Small intestine (tissue), 7 donors: ENCODE data around the gene ENPP1. TPM values are rescaled to one million over a fixed set of nuclear protein-coding genes. Genes with fewer than 3 reads are reported as not detected.

ENCODE experiments used
- DNase-seq, 2 donors: peaks; one replicate each; pipeline versions ENCODE4 v3.0.0 to v3.0.0-alpha.2; 2013
- FAIRE-seq: peaks from 2 replicates; lab custom pipeline; 2012; peaks lifted over from hg19 to GRCh38; lab: Jason Lieb, UNC
- H3K27ac ChIP-seq, 3 donors: one replicate each; pipeline ENCODE4 v1.5.1; 2013; ENCODE audit warnings: low read length in 2 of 3, mild to moderate bottlenecking in 2 of 3, control low read depth in 1 of 3, inconsistent platforms in 1 of 3, low read depth in 1 of 3, moderate library complexity in 1 of 3
- H3K27me3 ChIP-seq, 3 donors: one replicate each; pipeline ENCODE4 v1.6.1; 2013; ENCODE audit warnings: low read length in 3 of 3, inconsistent platforms in 1 of 3; ENCODE audit not compliant: control insufficient read depth in 3 of 3, insufficient read depth in 3 of 3
- H3K36me3 ChIP-seq, 3 donors: one replicate each; pipeline ENCODE4 v1.6.1; 2013; ENCODE audit warnings: low read length in 3 of 3, inconsistent platforms in 1 of 3, low read depth in 1 of 3, mild to moderate bottlenecking in 1 of 3, moderate library complexity in 1 of 3; ENCODE audit not compliant: control insufficient read depth in 3 of 3, insufficient read depth in 2 of 3
- H3K4me1 ChIP-seq, 3 donors: one replicate each; pipeline ENCODE4 v1.6.1; 2013; ENCODE audit warnings: low read length in 2 of 3, inconsistent platforms in 1 of 3, low read depth in 1 of 3, mild to moderate bottlenecking in 1 of 3, moderate library complexity in 1 of 3; ENCODE audit not compliant: control insufficient read depth in 3 of 3, insufficient read depth in 2 of 3
- H3K4me3 ChIP-seq, 3 donors: one replicate each; pipeline ENCODE4 v1.5.1; 2013; ENCODE audit warnings: low read length in 3 of 3, control low read depth in 1 of 3, inconsistent platforms in 1 of 3, low read depth in 1 of 3, mild to moderate bottlenecking in 1 of 3, moderate library complexity in 1 of 3
- H3K9me3 ChIP-seq, 2 donors: one replicate each; pipeline ENCODE4 v1.6.1; 2013; ENCODE audit warnings: low read depth in 1 of 2, low read length in 1 of 2; ENCODE audit not compliant: control insufficient read depth in 2 of 2, insufficient read depth in 1 of 2
- WGBS, 3 donors: extraction: QIAGEN DNeasy Blood & Tissue Kit; methylation state at CpG; one replicate each; pipeline ENCODE4 v1.1.7; 2013; 5-methylcytosine and 5-hydroxymethylcytosine counted together
- polyA plus RNA-seq, 4 donors: library from polyadenylated mRNA; stranded (reverse) in 3 of 4; unstranded in 1 of 4; fragments of 200-250 nt in 3 of 4; fragments of 120-200 nt in 1 of 4; gene quantifications; one replicate each; pipeline versions ENCODE4 v1.2.1 to v1.2.3, GENCODE V29; 2013
- donor health status: healthy with polysubstance abuse.
- donor health status: control.
- donor health status: control.
- donor health status: Bipolar disorder and iron deficiency.
- donor health status: healthy.

Gene ENPP1
- polyA plus RNA-seq, 4 donors, result 0.57 to 11.4 (median 1.1) TPM

DNA sequence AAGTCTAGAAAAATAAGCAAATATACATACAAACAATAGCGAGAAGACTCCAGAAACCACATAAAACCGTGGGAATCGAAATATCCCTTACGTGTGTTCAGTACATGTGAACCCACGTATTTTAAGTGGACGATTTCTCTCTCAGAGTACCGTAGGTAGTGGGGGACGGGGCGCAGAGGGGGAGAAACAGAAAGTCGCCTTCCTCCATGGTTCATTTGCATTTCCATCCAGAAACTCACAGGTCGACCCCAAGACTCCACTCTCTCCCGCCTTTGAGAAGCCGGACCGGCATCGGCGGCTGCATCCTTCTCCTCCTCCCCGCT, 538 bp upstream of the ENPP1 start:
- Histone ChIP-seq H3K4me1 (peaks cover 0 to 11% (median 3%) of the 10 kb centered on the region in 3 donors), H3K36me3 (no peaks in the 10 kb centered on the region), H3K27ac (peak overlapping the region in 1 of 3 donors; percentile 34), H3K9me3 (no peaks in the 10 kb centered on the region), H3K4me3 (peak overlapping the region; percentile 51 to 88 (median 53)), H3K27me3 (peaks cover 0 to 9% (median 0%) of the 10 kb centered on the region in 3 donors)
- DNase-seq (no peak), FAIRE-seq (no peak)
- WGBS, 3 donors, result 2 to 3% (median 3%) methylated on average over 17 of the region's 17 CpGs

- Histone ChIP-seq H3K27me3 (peaks cover 0 to 9% (median 0%) of the 10 kb centered on the region in 3 donors), H3K27ac (no peak overlapping the region), H3K4me3 (peak overlapping the region in 2 of 3 donors; percentile 43 to 88), H3K4me1 (peaks cover 0 to 11% (median 3%) of the 10 kb centered on the region in 3 donors), H3K9me3 (no peaks in the 10 kb centered on the region), H3K36me3 (no peaks in the 10 kb centered on the region)
- no peak for DNase-seq
- FAIRE-seq, result no peak
- WGBS, 3 donors, result 37 to 42% (median 39%) methylated on average over 12 of the region's 12 CpGs
Measured at GRCh38 chr6:131808460-131809269, 845 bp downstream of the ENPP1 start.

DNA sequence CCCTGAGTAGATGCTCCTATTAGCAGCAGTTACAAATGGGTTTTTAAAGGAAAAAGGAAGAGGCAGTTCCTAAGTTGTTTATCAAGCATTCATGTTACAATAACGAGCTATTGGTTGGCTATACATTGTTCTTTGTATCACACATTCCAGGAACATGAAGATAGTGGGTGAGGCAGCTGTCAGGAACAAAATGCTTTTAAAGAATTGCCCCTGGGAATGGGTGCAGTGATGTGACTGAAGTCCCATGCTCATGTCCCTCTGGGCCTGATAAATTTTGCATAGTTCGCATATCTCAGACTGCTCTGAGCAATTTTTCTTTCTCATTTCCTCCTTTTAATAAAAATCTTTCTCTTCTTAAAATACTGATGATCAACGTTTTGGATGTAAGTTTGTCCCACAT, 3.7 kb downstream of the ENPP1 start:
- Histone ChIP-seq H3K4me1 (peaks cover 0 to 11% (median 3%) of the 10 kb centered on the region in 3 donors), H3K9me3 (no peaks in the 10 kb centered on the region), H3K4me3 (no peak overlapping the region), H3K27ac (no peak overlapping the region), H3K27me3 (peaks cover 0 to 5% (median 0%) of the 10 kb centered on the region in 3 donors), H3K36me3 (no peaks in the 10 kb centered on the region)
- WGBS, 3 donors, result 62 to 72% (median 69%) methylated on average over 3 of the region's 3 CpGs
- FAIRE-seq (no peak), DNase-seq (no peak)

DNA sequence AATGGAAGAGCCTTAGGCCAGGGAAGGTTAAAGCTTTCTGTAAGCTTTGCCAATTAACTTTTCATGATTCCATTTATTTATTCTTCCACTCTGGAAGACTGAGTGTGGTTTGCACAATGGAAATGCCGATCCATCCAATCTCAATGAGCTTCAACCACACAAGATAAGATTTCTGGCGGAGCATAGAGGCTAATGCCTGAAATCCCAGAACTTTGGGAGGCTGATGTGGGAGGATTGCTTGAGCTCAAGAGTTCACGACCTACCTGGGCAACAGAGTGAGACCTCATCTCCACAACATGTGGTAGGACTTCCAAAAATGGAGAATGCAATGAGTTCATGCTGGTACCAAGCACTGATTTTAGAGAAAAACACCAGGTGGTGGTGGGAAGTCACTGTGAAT, 6.2 kb downstream of the ENPP1 start:
- H3K9me3 ChIP-seq, result no peaks in the 10 kb centered on the region
- 83 to 90% (median 89%) methylated on average over 3 of the region's 3 CpGs for WGBS, 3 donors
- no peaks in the 10 kb centered on the region for H3K27me3 ChIP-seq
- H3K36me3 ChIP-seq, result no peaks in the 10 kb centered on the region
- no peak overlapping the region for H3K4me3 ChIP-seq
- H3K4me1 ChIP-seq, result no peaks in the 10 kb centered on the region
- DNase-seq (no peak), FAIRE-seq (no peak)
- no peak overlapping the region for H3K27ac ChIP-seq

DNA sequence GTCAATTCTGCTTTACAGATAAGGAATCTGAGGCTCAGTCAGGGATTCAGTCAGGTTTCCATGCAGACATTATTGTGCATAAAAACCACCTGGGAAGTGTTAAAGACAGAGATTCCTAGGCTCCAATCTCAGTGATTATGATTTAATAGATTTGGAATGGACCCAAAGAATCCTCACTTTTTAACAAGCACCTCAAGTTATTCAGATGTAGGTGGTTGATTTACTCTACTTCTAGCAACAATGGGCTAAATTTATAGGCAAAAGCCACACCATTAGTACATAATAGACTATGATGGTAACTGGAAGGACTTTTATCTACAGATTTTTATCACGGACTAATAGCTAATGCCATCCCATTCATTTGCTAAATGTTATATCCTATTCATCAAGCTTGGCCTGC, 9.0 kb downstream of the ENPP1 start:
- Histone ChIP-seq H3K27ac (no peak overlapping the region), H3K36me3 (no peaks in the 10 kb centered on the region), H3K4me1 (peaks cover 0 to 4% (median 3%) of the 10 kb centered on the region in 3 donors), H3K27me3 (no peaks in the 10 kb centered on the region), H3K4me3 (no peak overlapping the region), H3K9me3 (no peaks in the 10 kb centered on the region)
- 65 to 76% (median 76%) methylated on average over 1 of the region's 1 CpG for WGBS, 3 donors
- DNase-seq (no peak), FAIRE-seq (no peak)

DNA sequence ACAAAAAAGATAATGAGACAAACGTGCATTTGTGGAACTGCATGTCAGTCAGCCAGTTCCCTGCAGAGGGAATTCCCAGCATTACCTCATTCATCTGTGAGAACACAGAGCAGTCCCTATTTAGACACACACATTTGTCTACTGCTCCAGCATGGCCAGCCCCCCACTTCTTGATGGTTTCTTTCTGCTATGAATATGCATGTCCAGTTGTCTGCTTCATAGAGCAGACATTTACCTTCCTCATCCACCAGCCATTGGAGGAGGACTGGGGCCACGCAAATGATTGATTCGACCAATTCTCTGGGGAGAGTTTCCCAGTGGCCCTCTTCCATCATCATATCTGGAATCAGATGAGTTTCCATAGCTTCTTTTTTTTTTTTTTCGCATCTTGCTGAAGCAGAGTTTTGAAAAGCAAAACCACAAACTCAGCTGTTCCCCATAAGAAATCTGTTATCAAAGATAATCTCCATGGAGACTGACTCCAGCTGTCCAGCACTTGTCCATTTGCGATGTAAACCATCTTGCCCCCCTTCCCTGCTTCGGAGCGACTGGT, 11.8 kb downstream of the ENPP1 start:
- Histone ChIP-seq H3K4me3 (no peak overlapping the region), H3K27me3 (no peaks in the 10 kb centered on the region), H3K36me3 (no peaks in the 10 kb centered on the region), H3K4me1 (peaks cover 0 to 4% (median 3%) of the 10 kb centered on the region in 3 donors), H3K9me3 (no peaks in the 10 kb centered on the region), H3K27ac (no peak overlapping the region)
- DNase-seq (no peak), FAIRE-seq (no peak)
- 56 to 75% (median 67%) methylated on average over 7 of the region's 7 CpGs for WGBS, 3 donors

DNA sequence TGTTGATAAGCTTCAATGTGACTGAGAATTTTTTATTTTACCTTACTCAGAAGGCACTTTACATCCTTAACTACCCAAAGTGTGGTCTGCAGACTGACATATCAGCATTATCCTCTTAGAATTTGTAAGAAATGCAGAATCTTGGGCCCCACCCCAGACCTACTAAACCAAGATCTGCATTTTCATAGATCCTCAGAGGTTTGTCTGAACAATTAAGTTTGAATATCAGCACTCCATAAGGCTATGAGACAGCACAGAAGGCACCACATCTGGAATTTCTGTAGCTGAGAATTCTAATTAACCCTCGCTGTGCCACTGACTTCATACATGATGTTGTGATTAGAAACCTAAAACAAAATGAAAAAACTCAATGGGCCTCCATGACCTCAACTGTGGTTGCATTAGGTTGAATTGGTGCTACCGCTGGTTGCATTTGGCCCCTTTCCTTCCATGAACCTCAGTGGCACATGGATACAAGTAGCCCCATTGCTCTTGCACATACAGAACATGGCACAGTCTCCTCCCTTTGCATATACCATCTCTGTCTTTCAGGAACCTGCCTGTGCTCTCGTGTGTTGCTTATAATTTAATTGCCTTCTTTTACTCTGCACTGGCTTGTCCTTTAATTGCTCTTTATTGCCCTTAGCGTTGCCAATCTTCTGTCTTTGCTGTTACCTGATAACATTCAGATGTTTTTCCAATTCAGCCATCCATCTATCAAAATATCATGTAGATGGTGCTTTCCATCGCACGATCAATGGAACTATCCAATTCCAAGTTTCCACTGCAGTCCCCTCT, 13.4 kb downstream of the ENPP1 start:
- H3K27ac ChIP-seq, result no peak overlapping the region
- WGBS, 3 donors, result 62 to 80% (median 67%) methylated on average over 6 of the region's 6 CpGs
- DNase-seq (peak in 1 of 2 donors; percentile 13), FAIRE-seq (no peak)
- no peaks in the 10 kb centered on the region for H3K36me3 ChIP-seq
- H3K27me3 ChIP-seq, result no peaks in the 10 kb centered on the region
- H3K9me3 ChIP-seq, result no peaks in the 10 kb centered on the region
- H3K4me1 ChIP-seq, result peaks cover 0 to 4% (median 3%) of the 10 kb centered on the region in 3 donors
- no peak overlapping the region for H3K4me3 ChIP-seq

- Histone ChIP-seq H3K27ac (peak overlapping the region in 2 of 3 donors; percentile 50 to 62), H3K36me3 (no peaks in the 10 kb centered on the region), H3K4me1 (peaks cover 0 to 4% (median 3%) of the 10 kb centered on the region in 3 donors), H3K4me3 (no peak overlapping the region), H3K27me3 (no peaks in the 10 kb centered on the region), H3K9me3 (no peaks in the 10 kb centered on the region)
- peak; percentile 81 for FAIRE-seq
- peak; percentile 66 to 73 for DNase-seq
- 13 to 44% (median 22%) methylated on average over 3 of the region's 3 CpGs for WGBS, 3 donors
Measured at GRCh38 chr6:131822119-131822518, 14.3 kb downstream of the ENPP1 start.
